KOPT-K1 (cell line): Measurements from ENCODE around the gene PLXDC2.
"Not testable (repeated sequence)": the region's sequence is repeated elsewhere in the genome, so short reads cannot be mapped to it uniquely, and the experiment has no call there.

ENCODE experiments used
- H3K27ac ChIP-seq: fragments of 200-600 bp; sonication (generic); 2 replicates; pipeline ENCODE4 v1.5.1; 2016; ENCODE audit warnings: antibody characterized with exemption, mild to moderate bottlenecking, low read depth, low read length; ENCODE audit not compliant: poor library complexity, severe bottlenecking
- H3K36me3 ChIP-seq: fragments of 200-600 bp; sonication (generic); 2 replicates; pipeline ENCODE4 v1.5.1; 2017; ENCODE audit warnings: antibody characterized with exemption, mild to moderate bottlenecking, low read length, moderate library complexity; ENCODE audit not compliant: insufficient read depth
- H3K9me3 ChIP-seq: fragments of 200-600 bp; sonication (generic); 2 replicates; pipeline ENCODE4 v1.5.1; 2017; ENCODE audit warnings: antibody characterized with exemption, low read length, mild to moderate bottlenecking; ENCODE audit not compliant: insufficient read depth, poor library complexity, severe bottlenecking

PLXDC2 gene

GRCh38 chr10:20173046-20173445 is 356.8 kb downstream of the PLXDC2 start:
- H3K9me3 ChIP-seq, result no peaks in the 10 kb centered on the region
- no peaks in the 10 kb centered on the region for H3K36me3 ChIP-seq
- H3K27ac ChIP-seq, result no peak overlapping the region

- Histone ChIP-seq H3K27ac (no peak overlapping the region), H3K36me3 (no peaks in the 10 kb centered on the region)
These were observed 359.5 kb downstream of the PLXDC2 start for GRCh38 chr10:20175719-20176118.

GRCh38 chr10:20180766-20181165 is 364.5 kb downstream of the PLXDC2 start:
- H3K27ac ChIP-seq, result no peak overlapping the region
- H3K9me3 ChIP-seq, result no peaks in the 10 kb centered on the region
- no peaks in the 10 kb centered on the region for H3K36me3 ChIP-seq

More at GRCh38 chr10:20175719-20176118, 359.5 kb downstream of the PLXDC2 start:
- no peaks in the 10 kb centered on the region for H3K9me3 ChIP-seq

GRCh38 chr10:20181434-20181833 is 365.2 kb downstream of the PLXDC2 start:
- Histone ChIP-seq H3K36me3 (no peaks in the 10 kb centered on the region), H3K9me3 (no peaks in the 10 kb centered on the region), H3K27ac (no peak overlapping the region)

- no peaks in the 10 kb centered on the region for H3K9me3 ChIP-seq
- H3K27ac ChIP-seq, result no peak overlapping the region
- H3K36me3 ChIP-seq, result no peaks in the 10 kb centered on the region
These were observed 368.9 kb downstream of the PLXDC2 start for GRCh38 chr10:20185116-20185515.

GRCh38 chr10:20191392-20191791 is 375.2 kb downstream of the PLXDC2 start:
- not testable (repeated sequence) for H3K27ac ChIP-seq, H3K9me3 ChIP-seq, H3K36me3 ChIP-seq

GRCh38 chr10:20195076-20195475 is 378.8 kb downstream of the PLXDC2 start:
- H3K27ac ChIP-seq, result no peak overlapping the region
- no peaks in the 10 kb centered on the region for H3K9me3 ChIP-seq
- no peaks in the 10 kb centered on the region for H3K36me3 ChIP-seq

- Histone ChIP-seq H3K36me3 (no peaks in the 10 kb centered on the region), H3K27ac (no peak overlapping the region), H3K9me3 (no peaks in the 10 kb centered on the region)
These were observed 384.5 kb downstream of the PLXDC2 start for GRCh38 chr10:20200758-20201157.

- Histone ChIP-seq H3K36me3 (no peaks in the 10 kb centered on the region), H3K27ac (no peak overlapping the region), H3K9me3 (no peaks in the 10 kb centered on the region)
These were observed 386.1 kb downstream of the PLXDC2 start for GRCh38 chr10:20202337-20202736.

GRCh38 chr10:20207653-20208052 is 391.4 kb downstream of the PLXDC2 start:
- no peak overlapping the region for H3K27ac ChIP-seq

GRCh38 chr10:20209098-20209497 is 392.9 kb downstream of the PLXDC2 start:
- not testable (repeated sequence) for H3K36me3 ChIP-seq, H3K27ac ChIP-seq, H3K9me3 ChIP-seq

More at GRCh38 chr10:20207653-20208052, 391.4 kb downstream of the PLXDC2 start:
- H3K9me3 ChIP-seq, result no peaks in the 10 kb centered on the region
- H3K36me3 ChIP-seq, result no peaks in the 10 kb centered on the region

GRCh38 chr10:20215547-20216152 is 399.4 kb downstream of the PLXDC2 start:
- H3K9me3 ChIP-seq, result no peaks in the 10 kb centered on the region
- H3K27ac ChIP-seq, result no peak overlapping the region
- no peaks in the 10 kb centered on the region for H3K36me3 ChIP-seq

- Histone ChIP-seq H3K27ac (no peak overlapping the region), H3K9me3 (no peaks in the 10 kb centered on the region), H3K36me3 (no peaks in the 10 kb centered on the region)
These were observed 405.1 kb downstream of the PLXDC2 start for GRCh38 chr10:20221356-20221755.

GRCh38 chr10:20228729-20229128 is 412.5 kb downstream of the PLXDC2 start:
- Histone ChIP-seq H3K27ac (no peak overlapping the region), H3K36me3 (no peaks in the 10 kb centered on the region), H3K9me3 (no peaks in the 10 kb centered on the region)

GRCh38 chr10:20232079-20232705 is 416.0 kb downstream of the PLXDC2 start:
- no peaks in the 10 kb centered on the region for H3K9me3 ChIP-seq
- H3K36me3 ChIP-seq, result no peaks in the 10 kb centered on the region
- H3K27ac ChIP-seq, result no peak overlapping the region

- no peaks in the 10 kb centered on the region for H3K9me3 ChIP-seq
- H3K27ac ChIP-seq, result no peak overlapping the region
- no peaks in the 10 kb centered on the region for H3K36me3 ChIP-seq
These were observed 417.2 kb downstream of the PLXDC2 start for GRCh38 chr10:20233423-20233822.
